ENCODE data around the gene WDR75. TPM values are rescaled to one million over a fixed set of nuclear protein-coding genes. Genes with fewer than 3 reads are reported as not detected.

The WDR75 gene
- total and polyA plus RNA-seq, 2 of the 4 experiments (the other 2 are of a cell fraction) = 21.7 to 52.2 TPM

DNA sequence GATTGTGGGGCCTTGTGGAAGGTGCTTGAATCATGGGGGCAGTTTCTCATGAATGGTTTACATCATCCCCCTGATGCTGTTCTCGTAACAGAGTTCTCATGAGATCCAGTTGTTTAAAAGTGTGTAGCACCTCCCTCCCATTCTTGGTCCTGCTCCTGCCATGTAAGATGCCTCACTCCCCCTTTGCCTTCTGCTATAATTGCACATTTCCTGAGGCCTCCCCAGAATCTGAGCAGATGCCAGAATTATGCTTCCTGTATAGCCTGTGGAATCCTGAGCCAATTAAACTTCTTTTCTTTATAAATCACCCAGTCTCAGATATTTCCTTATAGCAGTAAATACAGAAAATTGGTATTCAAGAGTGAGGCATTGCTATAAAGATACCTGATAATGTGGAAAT is 15.6 kb upstream of the WDR75 start:
- DNase-seq (no peak), ATAC-seq (ENCODE audit: low read depth) (no peak)
- H3K9me3 ChIP-seq (ENCODE audit: control insufficient read depth, insufficient read depth, low read length) = no peaks in the 10 kb centered on the region
- TF ChIP-seq MAZ (IDR thresholded peaks at IDR 0.05; ENCODE audit: borderline replicate concordance, low read depth, low read length) (no peak), RCOR1 (IDR thresholded peaks at IDR 0.05; ENCODE audit: insufficient replicate concordance, low read length) (no peak), BHLHE40 (IDR thresholded peaks at IDR 0.05; ENCODE audit: low read depth, low read length) (no peak), POLR2A (IDR thresholded peaks at IDR 0.05; ENCODE audit: low read depth, low read length) (no peak), SMC3 (IDR thresholded peaks at IDR 0.05; ENCODE audit: low read depth, low read length) (no peak), MXI1 (IDR thresholded peaks at IDR 0.05; ENCODE audit: borderline replicate concordance, low read depth, low read length) (no peak), CHD1 (IDR thresholded peaks at IDR 0.05; ENCODE audit: low read depth, low read length) (no peak), RAD21 (IDR thresholded peaks at IDR 0.05; ENCODE audit: low read length) (no peak), RFX5 (IDR thresholded peaks at IDR 0.05; ENCODE audit: low read depth, low read length) (no peak), NFE2L2 (IDR thresholded peaks at IDR 0.05; ENCODE audit: low read depth, low read length) (no peak)
- TF ChIP-seq, protein P1, sequence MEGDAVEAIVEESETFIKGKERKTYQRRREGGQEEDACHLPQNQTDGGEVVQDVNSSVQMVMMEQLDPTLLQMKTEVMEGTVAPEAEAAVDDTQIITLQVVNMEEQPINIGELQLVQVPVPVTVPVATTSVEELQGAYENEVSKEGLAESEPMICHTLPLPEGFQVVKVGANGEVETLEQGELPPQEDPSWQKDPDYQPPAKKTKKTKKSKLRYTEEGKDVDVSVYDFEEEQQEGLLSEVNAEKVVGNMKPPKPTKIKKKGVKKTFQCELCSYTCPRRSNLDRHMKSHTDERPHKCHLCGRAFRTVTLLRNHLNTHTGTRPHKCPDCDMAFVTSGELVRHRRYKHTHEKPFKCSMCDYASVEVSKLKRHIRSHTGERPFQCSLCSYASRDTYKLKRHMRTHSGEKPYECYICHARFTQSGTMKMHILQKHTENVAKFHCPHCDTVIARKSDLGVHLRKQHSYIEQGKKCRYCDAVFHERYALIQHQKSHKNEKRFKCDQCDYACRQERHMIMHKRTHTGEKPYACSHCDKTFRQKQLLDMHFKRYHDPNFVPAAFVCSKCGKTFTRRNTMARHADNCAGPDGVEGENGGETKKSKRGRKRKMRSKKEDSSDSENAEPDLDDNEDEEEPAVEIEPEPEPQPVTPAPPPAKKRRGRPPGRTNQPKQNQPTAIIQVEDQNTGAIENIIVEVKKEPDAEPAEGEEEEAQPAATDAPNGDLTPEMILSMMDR (conservative IDR thresholded peaks at IDR 0.05; ENCODE audit: low read depth, low read length) = no peak
- H2AFZ ChIP-seq (replicated peaks; ENCODE audit: low read length, poor library complexity) = no peak overlapping the region
- H2AK5ac ChIP-seq (ENCODE audit: low read depth, low read length) = no peak overlapping the region
- H2BK120ac ChIP-seq (ENCODE audit: low read depth, low read length) = no peak overlapping the region
- no peaks in the 10 kb centered on the region for H3K36me3 ChIP-seq (ENCODE audit: control insufficient read depth, insufficient read depth, low read length)
- H3K9ac ChIP-seq (ENCODE audit: low read depth, low read length) = no peak overlapping the region
- no peak overlapping the region for H3K23ac ChIP-seq (ENCODE audit: low read depth, low read length)
- H4K8ac ChIP-seq (ENCODE audit: low read depth in 2 of 2, low read length in 2 of 2) = no peak overlapping the region
- no peak overlapping the region for H3K14ac ChIP-seq (replicated peaks; ENCODE audit: low read depth, low read length)
- BruUV-seq (replicated peaks) = no TSS peak
- peaks cover 2% of the 10 kb centered on the region for H3K4me1 ChIP-seq (ENCODE audit: control insufficient read depth, insufficient read depth, low read length)
- no peak overlapping the region for H4K5ac ChIP-seq (ENCODE audit: low read depth, low read length)
- in situ Hi-C loops (cut with MboI; ENCODE audit: low sequenced_read_pairs) (no loop called here), dilution Hi-C loops (cut with HindIII; ENCODE audit: low sequenced_read_pairs, unreplicated experiment) (no loop called here), intact Hi-C loops (cut with micrococcal nuclease) (no loop called here)
- H3K4me3 ChIP-seq (ENCODE audit: insufficient read depth, low read depth, low read length) = no peak overlapping the region
- ChIA-PET CTCF (no interaction called here), POLR2A (ENCODE audit: unreplicated experiment) (no interaction called here)
- no peak overlapping the region for H3K56ac ChIP-seq (ENCODE audit: extremely low read depth, insufficient read depth, low read length)
- peaks cover 0 to 8% of the 10 kb centered on the region in 2 experiments; a peak in 1 of 4 replicates for H3K79me1 ChIP-seq (ENCODE audit: low read depth in 1 of 2, low read length in 2 of 2)
- H4K20me1 ChIP-seq (ENCODE audit: insufficient read depth, low read length) = no peaks in the 10 kb centered on the region
- no peak overlapping the region for H3K4me2 ChIP-seq (ENCODE audit: low read depth, low read length)
- H4K91ac ChIP-seq (ENCODE audit: insufficient read depth, low read depth, low read length) = no peak overlapping the region
- H2BK5ac ChIP-seq (ENCODE audit: low read depth, low read length, poor library complexity, severe bottlenecking) = no peak overlapping the region
- no peak overlapping the region for H2BK20ac ChIP-seq (ENCODE audit: low read depth, low read length)
- no CpG with 5 or more reads among the region's 1 CpG for WGBS, 2 experiments (ENCODE audit: extremely low coverage in 2 of 2, insufficient read length in 1 of 2)
- H3K4ac ChIP-seq (ENCODE audit: low read depth, low read length) = no peak overlapping the region
- no peak overlapping the region for H3K18ac ChIP-seq (ENCODE audit: low read depth, low read length)
- H2AK9ac ChIP-seq (replicated peaks; ENCODE audit: low read depth, low read length, poor library complexity) = no peak overlapping the region
- H3K9me1 ChIP-seq (ENCODE audit: insufficient read depth, low read length) = peaks cover 7% of the 10 kb centered on the region
- no peak overlapping the region; the same call in 2 of the 3 replicates for H2BK15ac ChIP-seq (ENCODE audit: low read depth, low read length)
- H3K27ac ChIP-seq (ENCODE audit: insufficient read depth, low read length) = no peak overlapping the region
- no peaks in the 10 kb centered on the region for H3K27me3 ChIP-seq (ENCODE audit: control insufficient read depth, insufficient read depth, low read length)

Data from IMR-90 (cell line).